SW480 (cell line): ENCODE results near the gene HPCAL4.

Experiments used
- DNase-seq: peaks from one replicate; pipeline ENCODE4 v3.0.0-alpha.2; 2016; ENCODE audit warnings: low spot score

The HPCAL4 gene

DNA sequence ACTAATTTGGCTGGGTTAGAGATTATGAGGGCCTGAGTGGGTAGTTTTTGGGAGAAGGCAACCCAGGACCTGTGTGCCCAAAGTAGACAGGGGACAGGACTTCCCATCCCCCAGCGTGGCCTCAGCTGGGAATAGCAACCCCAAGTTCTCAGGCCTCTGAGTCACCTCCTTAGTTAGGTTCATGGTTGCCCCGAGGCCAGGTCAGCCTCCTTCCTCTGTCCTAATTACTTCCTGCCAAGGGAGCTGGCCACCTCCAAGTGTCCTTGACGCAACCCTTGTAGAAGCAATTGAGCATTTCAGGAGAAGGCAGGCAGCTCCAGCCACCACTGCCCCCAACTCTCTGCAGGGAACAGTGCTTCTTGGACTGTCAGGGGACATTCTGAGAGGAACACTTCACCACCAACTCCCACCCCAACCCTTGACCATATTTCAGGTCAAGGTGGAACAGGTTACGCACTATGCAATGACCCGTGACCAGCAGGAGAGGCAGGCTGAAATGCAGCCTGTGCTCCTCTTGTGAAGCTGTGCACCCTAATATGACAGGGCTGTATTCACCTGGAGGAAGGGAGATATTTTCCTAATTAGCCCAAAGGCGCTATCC lies 14.2 kb downstream of the HPCAL4 start:
- no peak for DNase-seq

DNA sequence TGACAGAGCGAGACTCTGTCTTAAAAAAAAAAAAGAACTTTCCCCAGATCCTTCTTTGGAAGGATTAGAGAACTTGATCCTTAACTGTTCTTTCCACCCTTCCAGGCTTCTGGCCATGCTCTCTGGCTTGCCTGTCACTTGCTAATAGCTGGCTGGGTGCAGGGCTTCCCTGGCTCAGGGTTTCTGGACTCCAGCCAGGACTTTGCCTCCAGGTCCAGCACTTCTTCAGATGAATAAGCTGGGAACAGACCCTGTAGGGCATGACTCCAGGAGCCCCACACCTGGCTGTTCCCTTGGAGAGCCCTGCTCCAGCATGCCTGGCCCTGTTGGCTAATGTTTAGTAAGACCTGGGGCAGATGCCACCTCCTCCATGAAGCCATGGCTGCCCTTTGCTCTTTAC lies 16.0 kb downstream of the HPCAL4 start:
- DNase-seq, result no peak

- no peak for DNase-seq
Measured at GRCh38 chr1:39673215-39673614, 18.0 kb downstream of the HPCAL4 start.

GRCh38 chr1:39672551-39672947 lies 18.7 kb downstream of the HPCAL4 start:
- no peak for DNase-seq

DNA sequence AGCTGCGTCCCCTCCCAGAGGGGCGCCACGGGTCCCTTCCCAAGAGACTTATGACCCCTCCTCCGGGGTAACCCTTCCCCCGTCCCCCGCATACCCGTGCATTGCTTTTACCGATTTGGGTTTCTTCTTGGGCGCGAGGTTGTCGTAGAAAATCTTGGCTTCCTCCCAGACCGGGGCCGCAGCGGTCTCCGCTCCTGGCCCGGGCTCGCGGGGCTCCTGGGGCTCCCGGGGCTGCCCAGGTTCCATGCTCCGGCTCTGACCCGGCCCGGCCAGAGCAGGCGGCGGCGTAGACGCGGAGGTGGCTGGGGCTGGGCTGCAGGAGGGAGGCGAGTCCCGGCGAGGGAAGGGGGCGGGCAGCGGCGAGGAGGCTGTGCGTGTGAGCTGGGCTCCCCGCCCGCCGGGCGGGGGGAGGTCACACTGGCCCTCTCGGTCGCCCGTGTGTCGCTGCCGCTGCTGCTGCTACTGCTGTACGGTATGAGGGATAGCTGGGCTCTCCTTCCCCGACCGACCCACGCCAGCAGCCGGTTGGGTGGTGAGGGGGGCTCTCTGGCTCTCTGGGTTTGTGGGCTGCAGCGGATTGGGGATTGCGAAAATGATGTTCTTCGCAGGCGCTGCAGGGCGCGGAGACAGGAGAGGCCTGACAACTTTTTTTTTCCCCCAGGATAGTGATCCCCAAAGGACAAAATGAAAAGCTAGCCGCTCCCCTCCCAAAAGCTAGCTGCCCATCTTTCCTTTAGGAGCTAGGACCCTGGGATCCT lies 19.3 kb downstream of the HPCAL4 start, which contains the start of gene NT5C1A:
NT5C1A (minus strand) TSS at position 315 of the 758 bp plus-strand sequence; CDS start at position 246, 69 bp downstream.
- peak; percentile 18 for DNase-seq

- DNase-seq, result no peak
Measured at GRCh38 chr1:39671433-39671792, 19.8 kb downstream of the HPCAL4 start.

GRCh38 chr1:39670689-39671088 lies 20.5 kb downstream of the HPCAL4 start:
- DNase-seq, result no peak

DNA sequence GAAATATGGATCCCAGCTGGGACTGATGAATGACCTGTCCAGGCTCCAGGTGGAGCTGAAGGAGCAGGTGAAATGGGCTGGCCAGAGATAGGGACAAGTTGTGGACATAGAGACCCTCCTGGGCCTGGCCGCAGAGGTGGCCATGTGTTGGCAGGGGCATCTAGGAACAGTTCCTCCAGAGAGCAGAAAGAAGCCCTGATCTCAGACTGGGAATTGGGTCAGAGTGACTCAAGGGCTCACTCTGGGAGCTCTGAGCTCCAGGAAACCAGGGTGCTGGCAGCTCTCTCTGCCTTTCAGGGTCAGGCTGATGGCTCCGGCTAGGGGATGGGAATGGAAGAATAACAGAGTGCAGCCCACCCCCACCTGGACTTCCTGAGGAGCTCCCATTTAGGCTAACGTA lies 22.3 kb downstream of the HPCAL4 start:
- no peak for DNase-seq

- DNase-seq, result no peak
Measured at GRCh38 chr1:39668111-39668510, 23.1 kb downstream of the HPCAL4 start.

- DNase-seq, result no peak
Measured at GRCh38 chr1:39666772-39667171, 24.5 kb downstream of the HPCAL4 start.

- DNase-seq, result no peak
Measured at GRCh38 chr1:39663559-39663958, 27.7 kb downstream of the HPCAL4 start.

DNA sequence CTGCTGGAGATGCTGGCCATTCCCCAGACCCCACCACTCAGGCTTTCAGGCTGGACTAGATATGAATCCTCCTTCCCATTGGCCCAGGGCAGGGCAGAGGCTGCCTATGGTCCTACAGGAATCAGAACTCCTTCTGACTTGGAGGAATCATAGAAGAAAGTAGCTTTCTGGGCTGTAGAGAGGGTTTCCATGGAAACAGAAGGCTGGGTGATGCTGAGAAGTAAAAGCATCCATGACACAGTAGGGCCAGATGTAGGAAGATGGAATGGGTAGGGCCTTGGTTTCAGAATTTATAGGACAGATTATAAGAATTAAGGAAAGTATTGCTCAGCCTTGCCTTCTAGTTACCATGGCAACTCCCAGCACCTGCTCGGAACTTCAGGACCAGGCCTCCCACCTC lies 28.4 kb downstream of the HPCAL4 start:
- no peak for DNase-seq

- no peak for DNase-seq
Measured at GRCh38 chr1:39659538-39659937, 31.7 kb downstream of the HPCAL4 start.

DNA sequence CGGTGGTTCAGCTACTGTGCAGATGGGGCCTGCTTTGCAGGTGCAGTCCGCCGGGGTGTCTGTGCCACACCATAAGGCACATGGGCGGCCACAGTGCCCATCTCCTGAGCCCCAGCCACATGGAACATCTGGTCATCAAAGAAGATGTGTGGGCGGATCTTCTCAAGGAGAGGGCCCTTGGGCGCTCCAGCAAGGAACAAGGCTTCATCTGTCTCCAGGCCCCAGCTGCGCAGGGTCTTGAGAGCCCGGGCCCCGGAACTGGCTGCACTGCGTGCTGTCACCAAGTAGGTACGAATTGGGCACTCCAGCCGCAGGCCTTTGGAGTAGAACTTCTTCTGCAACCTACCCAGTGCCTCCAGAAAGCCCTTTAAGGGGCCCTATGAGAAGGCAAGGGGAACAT lies 32.1 kb downstream of the HPCAL4 start:
- DNase-seq, result no peak

GRCh38 chr1:39657923-39658485 lies 33.2 kb downstream of the HPCAL4 start:
- peak; percentile 68 for DNase-seq

- DNase-seq, result no peak
Measured at GRCh38 chr1:39657402-39657801, 33.8 kb downstream of the HPCAL4 start.

DNA sequence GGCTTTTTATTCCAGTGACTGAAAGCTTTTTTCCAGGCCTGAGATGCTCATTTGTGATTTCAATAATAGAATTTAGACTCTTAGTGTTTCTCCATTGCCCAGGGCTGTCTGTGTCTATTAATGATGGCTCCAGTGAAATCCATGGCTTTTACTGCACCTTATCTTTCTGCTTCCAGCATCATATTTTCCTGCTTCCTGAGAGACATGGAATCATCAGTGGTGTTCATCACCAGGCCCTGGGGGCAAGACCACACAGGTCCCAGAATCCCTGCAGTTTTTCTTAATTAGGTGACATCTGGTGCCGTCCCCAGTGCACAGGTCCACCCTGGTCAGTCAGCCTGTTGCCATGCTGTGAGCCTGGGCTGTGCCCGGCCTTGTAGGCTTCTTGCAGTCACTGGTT lies 34.8 kb downstream of the HPCAL4 start:
- DNase-seq, result no peak

DNA sequence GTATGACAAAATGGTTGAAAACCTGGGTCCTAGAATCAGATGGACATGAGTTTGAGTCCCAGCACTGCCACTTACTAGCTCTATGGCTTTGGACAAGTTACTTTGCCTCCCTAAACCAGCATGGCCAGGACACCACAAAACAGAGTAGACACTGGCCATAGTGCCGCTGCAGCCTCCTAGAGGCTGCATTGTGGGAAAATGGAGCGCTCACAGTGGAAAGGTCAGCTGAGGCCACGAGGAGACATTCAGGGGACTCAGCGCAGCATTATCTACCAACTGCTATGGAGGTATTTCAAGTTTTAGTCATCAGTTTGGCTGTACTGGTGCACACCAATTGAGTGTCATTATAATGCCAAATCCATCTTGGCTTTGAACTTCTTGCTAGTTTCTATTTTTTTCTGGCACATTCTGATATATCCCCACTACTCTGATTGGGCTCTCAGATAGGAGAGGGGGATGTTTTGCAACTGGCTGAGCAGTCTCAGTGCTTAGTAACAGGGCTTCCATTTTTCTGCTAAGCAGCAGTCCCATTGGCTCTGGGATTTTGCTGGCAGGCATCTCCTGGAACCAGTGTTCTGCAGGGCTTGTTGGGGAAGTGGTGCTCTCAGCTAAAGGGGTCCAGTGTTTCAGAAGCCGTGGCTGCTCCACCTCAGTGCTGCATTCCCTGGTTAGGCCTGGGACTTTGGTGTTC lies 35.5 kb downstream of the HPCAL4 start:
- DNase-seq, result no peak

- DNase-seq, result no peak
Measured at GRCh38 chr1:39654291-39654690, 36.9 kb downstream of the HPCAL4 start.

DNA sequence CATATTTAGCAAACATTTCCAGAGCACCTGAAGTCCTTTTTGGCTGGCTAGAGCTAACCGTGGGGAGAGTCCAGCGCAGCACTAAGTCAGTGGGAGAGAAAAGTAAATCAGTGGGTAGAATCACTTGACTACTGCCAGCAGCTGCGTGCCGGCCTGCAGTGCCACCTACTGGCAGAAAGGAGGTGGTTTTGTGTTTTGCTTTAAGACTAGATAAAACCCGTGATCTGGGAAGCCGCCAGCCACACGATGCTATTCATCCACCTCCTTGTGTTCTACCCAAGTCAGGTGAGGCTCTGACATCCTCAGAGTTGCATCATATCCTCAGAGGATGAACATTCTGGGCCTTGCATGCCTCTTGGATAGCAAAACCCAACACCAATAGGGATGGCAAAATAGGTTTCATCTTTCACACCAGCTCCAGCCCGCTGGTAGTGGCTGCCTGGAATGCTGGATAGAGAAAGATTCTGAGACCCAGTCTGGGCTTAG lies 37.6 kb downstream of the HPCAL4 start:
- DNase-seq, result peak; percentile 72

- DNase-seq, result no peak
Measured at GRCh38 chr1:39652554-39652953, 38.7 kb downstream of the HPCAL4 start.

- no peak for DNase-seq
Measured at GRCh38 chr1:39652105-39652504, 39.1 kb downstream of the HPCAL4 start.

- DNase-seq, result no peak
Measured at GRCh38 chr1:39650431-39650830, 40.8 kb downstream of the HPCAL4 start.
